NCI-H748 treated with DMSO at 0.1 percent for 48 hours (cell line): ENCODE data around the gene AP4M1.
A peak's percentile ranks its signal among the peaks of the same experiment; 100 is the strongest.
"Not testable (repeated sequence)": the region's sequence is repeated elsewhere in the genome, so short reads cannot be mapped to it uniquely, and the experiment has no call there.

Source experiments
- DNase-seq: peaks from one replicate; lab custom pipeline; 2025; lab: John Stamatoyannopoulos, UW

Gene AP4M1

DNA sequence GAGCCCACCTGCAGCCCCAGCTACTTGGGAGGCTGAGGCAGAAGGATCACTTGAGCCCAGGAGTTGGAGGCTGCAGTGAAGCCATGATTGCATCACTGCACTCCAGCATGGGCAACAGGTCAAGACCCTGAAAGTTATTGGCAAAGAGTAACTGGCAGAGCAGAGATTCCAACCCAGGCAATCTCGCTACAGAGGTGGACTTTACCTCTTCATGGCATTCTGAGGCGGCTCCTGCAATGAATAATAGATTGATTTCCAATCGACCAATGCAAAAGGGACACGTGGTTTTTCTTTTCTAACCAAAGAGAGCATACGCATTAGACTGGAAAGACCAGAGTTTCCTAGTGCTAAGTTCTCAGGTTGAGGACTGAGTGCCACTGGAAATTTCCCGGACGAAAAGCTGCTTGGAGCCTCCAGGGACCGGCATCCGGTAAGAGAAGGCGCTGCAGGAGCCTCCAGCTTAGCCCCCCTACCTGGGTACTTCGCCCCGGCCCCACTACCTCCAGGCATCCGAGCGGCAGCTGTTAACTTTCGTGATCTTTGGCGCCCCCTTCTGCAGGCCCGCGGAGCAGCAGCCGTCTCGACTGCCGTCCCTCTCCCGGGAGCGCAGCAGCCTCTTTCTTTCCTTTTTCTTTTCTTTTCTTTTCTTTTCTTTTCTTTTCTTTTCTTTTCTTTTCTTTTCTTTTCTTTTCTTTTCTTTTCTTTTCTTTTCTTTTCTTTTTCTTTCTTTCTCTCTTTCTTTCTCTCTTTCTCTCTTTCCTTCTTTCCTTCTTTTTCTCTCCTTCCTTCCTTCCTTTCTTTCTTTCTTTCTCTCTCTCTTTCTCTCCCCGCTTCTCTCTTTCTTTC lies 29.4 kb downstream of the AP4M1 start:
- DNase-seq = peak; percentile 67

DNA sequence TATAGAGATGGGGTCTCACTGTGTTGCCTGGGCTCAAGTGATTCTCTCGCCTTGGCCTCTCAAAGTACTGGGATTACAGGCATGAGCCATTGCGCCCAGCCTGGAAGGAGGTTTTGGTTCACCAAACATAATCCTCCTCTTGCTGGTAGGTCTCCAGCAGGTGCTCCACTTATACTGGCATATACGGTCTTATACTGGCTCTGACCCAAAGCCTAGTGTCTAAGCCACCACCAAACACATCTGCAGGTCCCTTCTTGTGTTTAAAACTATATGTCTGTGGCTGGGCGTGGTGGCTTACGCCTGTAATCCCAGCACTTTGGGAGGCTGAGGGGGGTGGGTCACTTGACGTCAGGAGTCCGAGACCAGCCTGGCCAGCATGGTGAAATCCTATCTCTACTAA lies 30.7 kb downstream of the AP4M1 start:
- no peak for DNase-seq

DNA sequence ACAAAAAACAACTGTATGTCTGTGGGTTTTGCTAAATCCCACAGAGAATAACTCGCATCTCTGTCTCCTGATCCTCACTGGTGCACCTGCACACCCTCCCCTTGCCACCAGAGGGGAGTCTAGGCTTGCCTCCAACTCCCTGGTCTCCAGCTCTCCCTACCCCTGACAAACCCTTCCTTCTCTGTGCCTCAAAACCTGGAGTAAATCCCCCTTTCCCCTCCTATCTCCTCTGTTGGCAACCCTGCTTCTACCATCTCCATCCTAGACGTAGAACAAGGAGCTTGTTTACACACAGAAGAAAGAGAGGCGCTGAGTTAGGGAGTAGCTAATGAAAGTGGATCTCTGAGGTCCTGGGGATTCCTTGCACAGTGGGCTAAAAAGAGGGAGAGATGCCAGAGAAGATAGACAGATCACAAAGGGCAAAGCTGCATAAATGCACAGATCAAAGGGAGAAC lies 31.3 kb downstream of the AP4M1 start:
- peak; percentile 73 for DNase-seq

DNA sequence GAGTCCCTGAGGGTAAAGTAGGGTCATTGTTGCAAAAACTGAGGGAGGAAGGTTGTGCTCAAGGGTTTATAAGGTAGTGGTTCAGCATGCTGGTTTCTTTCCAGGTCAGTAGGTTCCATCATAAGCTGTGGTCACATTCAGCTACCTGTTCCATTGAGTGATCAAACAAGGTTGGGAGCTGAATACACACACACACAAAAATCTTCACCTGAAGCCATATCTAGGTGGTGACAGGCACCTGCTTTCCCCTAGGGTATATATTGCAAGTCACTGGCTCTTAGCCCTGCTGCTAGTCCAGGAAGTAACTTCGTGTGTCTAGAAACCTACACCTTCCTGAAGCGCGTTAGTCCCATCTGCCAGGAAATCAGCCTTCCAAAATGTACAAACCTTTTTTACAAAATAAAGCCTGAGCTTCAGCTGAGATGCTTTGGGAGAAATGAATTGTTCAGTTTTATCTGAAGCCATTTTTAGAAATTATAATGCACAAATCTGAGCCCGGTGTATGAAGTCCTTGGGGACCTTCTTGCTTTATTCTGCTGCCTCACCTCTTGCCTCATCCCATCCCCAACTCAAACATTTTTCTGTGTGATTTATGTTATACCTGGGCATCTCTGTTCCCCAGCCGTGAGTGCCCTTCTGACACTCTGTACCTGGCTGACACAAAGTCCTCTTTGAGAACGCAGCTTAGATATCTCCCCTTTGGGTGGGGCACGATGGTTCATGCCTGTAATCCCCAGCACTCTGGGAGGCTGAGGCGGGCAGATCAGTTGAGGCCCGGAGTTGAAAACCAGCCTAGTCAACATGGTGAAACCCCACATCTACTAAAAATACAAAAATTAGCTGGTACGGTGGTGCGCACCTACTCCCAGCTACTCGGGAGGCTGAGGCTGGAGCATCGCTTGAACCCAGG lies 36.7 kb downstream of the AP4M1 start:
- no peak for DNase-seq

DNA sequence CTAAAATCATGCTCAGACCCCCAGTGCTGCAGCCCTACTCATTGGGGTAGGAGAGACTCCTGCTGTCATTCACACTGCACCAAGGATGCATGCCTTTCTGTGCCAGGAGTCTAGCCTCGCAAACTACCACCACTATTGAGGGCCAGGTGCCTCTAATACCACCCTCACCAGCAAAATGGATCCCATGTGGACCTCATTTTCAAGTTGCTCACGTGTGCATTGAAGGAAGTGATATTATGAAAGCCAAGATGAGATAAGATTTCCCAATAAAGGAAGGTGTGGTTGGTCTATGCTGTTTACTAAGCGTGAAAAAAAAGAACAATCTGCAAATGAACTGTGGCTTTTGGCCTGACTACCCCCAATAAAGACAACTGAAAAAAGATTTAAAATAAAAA lies 40.1 kb downstream of the AP4M1 start:
- no peak for DNase-seq

DNA sequence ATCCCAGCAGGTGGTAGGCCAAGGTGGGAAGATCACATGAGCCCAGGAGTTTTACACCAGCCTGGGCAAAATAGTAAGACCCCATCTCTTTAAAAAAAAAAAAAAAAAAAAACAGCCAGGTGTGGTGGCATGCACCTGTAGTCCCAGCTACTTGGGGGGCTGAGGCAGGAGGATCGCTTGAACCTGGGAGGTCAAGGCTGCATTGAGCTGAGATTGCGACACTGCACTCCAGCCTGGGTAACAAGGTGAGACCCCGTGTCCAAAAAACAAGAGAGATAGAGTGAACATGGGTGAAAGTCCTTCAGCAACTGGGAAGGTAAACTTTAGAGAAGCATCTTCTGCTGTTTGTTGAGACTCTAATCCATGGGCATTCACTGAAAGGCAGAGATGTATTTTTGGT lies 41.0 kb downstream of the AP4M1 start:
- DNase-seq = no peak

DNA sequence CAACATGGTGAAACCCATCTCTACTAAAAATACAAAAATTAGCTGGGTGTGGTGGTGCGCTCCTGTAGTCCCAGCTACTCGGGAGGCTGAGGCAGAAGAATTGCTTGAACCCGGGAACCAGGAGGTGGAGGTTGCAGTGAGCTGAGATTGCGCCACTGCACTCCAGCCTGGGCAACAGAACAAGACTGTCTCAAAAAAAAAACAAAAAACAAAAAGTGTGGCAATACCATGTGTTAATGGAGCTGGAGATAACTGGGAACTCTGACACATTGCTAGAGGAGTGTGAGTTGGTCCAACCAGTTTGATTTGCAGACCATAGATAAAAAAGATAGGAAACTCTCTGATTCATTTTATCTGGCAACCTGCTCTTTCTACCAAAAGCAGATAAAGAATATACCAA lies 44.9 kb downstream of the AP4M1 start:
- DNase-seq = not testable (repeated sequence)

DNA sequence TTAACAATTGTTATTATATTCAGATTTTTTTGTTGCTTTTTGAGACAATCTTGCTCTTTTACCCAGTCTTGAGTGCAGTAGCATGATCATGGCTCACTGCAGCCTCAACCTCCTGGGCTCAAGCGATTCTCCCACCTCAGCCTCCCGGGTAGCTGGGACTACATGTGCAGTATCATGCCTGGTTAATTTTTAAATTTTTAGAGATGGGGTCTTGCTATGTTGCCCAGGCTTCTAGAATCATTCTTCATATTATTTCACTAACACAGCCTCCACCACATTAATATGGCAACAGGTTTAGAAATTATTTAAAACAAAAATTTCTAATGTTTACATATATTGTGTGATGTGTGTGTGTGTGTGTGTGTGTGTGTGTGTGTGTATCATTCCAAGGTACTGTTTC lies 45.8 kb downstream of the AP4M1 start:
- no peak for DNase-seq

DNA sequence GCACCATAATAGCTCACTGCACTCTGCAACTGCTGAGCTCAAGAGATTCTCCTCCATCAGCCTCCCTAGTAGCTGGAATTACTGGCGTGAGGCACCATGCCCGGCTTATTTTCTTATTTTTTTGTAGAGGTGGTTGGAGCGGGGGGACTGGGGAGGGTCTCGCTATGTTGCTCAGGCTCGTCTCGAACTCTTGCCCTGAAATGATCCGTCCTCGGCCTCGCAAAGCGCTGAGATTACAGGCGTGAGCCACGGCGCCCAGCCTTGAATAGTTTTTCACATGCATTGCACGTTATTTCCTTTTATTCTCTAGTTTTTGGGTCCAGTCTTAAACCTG lies 46.7 kb downstream of the AP4M1 start:
- no peak for DNase-seq

DNA sequence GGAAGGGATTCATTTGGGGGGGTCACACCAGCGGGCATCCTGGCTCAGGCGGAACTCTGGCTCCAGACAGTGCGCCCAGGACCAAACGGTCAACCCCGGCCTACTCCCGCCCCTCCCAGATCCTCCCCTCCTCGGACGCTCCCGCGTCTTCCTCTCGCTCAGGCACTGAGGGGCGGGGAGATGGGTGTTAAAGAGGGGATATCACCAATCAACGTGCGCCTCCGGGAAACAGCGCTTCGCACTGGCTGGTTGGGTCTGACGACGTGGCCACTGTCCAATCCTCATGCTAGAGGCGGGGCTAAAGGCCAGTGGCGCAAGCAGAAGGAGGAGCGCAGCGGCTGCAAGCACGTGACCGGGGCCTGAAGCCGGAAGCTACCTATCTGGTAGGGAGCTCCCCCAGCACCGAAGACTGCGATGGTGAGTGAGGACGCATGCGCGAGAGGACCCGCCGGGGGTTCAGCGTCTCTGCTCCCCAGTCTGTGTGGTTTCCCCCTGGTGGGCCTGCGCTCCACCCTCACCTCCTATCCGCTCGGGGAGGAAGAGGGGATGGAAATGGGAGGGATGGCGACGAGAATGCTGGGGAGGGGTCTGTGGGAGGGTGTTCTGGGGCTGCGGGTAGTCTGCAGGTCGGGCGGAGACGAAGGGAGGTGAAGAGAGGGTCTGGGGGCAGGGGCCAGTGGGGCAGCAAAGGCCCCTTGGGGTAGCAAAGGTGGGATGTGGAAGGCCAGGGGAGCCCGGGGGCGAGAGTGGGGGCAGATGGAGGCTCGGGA lies 47.3 kb downstream of the AP4M1 start, which contains the start of gene LAMTOR4:
LAMTOR4 (plus strand) TSS at position 360 of the 770 bp plus-strand sequence; CDS start at position 415, 55 bp downstream.
- DNase-seq = peak; percentile 96

DNA sequence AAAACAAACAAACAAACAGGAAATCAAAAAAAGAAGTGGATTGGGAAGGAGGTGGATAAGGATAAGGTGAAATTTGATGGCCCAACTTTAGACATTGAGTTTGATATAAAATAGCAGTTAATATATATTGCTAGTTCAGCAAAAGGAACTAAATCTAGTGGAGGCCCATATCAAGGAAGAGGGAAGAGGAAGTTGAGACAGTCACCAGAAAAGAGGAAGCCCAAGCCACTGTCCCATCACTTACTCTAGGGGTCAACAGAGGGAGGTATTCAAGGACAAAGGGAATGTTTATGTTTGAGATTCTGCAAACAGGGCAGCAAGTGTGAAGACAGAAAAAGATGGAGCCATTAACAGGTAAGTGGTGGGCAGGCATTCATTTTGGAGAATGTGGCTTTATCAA lies 51.0 kb downstream of the AP4M1 start:
- DNase-seq = no peak

DNA sequence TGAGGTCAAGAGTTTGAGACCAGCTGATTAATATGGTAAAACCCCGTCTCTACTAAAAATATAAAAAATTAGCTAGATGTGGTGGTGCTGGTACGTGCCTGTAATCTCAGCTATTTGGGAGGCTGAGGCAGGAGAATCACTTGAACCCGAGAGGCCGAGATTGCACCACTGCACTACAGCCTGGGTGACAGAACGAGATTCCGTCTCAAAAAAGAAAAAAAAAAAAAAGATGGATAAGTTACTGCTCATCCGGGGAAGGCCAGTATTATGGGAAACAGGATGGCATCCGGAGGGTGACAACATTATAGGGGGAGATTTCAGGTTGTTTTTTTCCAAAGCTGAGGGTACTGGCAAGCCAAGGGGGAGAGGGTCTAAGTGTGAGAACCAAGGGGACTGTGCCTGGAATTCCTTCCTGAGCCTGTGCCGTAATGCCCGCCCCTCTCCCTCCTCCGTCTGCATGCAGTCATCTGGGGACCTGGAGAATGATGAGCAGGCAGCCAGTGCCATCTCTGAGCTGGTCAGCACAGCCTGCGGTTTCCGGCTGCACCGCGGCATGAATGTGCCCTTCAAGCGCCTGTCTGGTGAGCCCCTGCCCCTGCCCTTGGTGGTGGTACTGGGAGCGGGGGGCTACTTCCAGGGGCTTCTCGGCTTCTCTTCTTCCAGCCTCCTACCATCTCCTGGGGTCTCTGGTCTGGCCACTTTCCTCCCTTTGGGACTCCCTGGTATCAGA lies 51.7 kb downstream of the AP4M1 start:
- no peak for DNase-seq

DNA sequence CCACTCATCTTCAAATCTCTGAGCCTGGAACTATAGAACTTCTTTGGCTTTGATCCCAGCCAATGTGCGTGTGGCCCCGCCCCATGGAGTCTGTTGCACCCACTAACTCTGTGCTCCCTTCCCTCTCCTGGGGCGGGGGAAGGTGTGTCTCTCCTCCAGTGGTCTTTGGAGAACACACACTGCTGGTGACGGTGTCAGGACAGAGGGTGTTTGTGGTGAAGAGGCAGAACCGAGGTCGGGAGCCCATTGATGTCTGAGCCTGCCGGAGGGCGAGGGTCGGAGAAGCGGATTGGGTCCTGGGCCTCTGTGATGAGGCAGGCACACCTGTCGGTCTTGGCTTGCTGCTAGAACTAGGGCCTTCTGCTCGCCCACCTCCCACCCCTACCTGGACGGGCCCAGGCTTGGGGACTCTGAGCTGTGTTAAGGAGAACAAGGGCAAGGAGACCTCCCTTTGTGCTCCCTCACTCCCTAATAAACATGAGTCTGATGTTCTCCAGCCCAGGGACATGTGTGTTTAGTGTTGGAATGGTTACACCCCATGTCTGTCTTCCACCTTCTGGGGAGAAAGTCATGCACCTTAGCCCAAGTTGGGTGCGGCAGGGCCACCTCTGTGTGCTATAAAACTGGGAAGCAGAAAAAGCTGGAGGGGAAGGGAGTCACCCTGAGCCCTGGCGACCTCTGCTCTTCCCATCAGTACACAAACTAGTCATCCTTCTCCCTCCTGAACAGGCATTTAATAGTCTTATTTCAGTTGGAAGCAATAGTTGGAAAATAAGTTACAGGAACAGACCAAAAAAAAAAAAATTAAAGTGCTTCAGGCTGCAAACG lies 52.5 kb downstream of the AP4M1 start:
- no peak for DNase-seq

DNA sequence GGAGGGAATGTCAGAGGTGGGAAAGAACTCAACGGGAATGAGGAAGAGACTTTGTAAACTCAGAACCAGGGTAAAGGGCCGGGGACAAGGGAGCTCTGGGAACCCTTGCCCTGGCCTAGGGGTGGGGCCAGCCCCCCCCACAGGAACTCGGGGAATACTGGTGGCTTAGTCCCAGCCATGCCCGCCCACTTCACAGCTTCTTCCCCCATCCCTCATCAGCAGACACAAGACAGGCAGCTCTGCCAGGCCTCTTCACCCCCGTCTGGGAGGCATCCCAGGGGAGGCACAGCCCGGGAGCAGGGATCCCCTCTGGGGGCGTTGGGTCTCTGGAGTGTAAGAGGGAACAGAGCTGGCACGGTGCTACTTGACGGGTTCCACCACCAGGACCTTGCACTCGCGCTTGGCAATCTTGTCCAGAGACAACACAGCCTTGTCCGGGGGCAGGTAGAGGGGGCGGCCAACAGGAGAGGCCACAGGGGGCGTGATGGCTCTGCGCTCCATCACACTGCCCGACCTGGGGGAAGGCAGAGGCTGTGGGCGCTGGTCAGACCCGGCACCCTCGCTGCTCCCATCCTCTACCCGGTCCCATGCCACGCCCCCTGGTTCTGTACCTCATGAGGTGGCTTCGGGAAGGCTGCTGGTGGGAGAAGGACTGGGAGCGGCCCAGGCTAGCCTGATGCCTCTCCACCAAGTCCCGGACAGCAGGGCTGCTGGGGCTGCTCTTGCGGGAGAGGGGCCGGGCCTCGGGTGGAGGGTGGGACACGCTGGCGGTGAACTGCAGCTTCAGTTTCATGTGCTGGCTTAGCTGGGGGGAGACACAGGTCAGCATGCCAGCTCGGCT lies 53.4 kb downstream of the AP4M1 start:
- DNase-seq = no peak

DNA sequence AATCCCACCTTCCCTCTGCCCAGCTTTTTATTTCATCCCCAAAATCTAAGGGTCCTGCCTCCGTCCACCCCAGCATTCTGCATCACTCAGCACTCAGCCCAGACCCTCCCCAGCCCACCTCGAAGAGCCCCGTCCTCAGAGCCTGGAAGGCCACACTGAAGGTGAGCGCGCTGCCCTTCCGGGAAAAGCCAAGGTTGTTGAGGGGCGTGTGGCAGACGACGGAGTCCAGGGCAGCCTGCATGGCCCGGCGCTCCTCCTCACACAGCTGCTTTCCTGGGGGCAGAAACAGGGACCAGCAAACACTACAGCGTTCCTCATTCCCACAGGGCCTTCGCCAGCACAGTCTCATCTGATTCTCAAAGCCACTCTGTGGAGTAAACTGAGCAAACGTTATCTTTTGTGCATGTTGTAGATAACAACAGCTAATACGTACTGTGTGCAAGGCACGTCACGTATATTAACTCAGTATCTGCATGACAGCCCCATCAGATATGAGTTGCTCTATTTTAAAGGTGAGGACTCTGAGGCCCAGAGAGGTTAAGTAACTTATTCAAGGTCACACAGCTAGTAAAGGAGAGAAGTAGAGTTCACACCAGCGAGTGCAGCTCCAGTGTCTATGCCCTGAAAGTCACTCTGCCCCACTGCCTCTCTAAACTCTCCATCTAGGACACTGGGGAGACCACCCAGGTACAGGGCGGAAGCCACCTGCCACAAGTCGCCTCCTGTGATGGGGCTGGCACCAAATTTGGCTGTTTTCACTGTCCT lies 54.3 kb downstream of the AP4M1 start:
- no peak for DNase-seq

DNA sequence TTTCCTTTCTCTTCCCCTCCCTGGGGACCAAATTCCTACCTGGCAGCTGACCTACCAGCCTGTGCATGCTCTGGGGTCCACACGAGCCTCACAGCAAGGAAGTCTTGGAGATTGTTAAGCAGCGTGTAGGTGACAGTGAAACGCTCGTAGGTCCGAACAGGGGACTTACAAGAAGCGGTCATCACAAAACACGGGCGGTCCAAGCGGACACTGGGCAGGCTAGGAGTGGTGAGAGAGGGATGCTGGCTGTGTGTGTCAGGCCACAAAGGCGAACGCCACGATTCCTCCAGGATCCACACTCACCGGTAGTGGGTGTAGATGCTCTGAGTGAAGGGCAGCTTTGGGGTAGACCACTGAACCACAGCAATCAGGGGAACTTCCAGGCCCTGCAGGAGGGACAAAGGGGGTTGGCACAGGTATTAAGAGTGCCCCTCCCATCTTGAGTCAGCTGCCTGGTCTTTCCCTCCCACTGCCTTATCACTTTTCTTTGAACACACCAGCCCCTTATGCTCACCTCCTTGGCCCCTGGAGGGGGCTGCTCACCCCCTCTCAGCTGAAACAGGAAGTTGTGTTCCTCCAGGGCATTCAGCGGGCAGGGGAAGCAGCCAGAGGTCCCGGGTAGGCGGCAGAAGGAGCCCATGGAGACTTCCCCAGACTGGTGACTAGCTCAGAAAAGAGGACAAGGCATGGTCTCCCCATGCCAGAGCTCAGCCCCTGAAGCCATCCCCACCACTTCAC lies 55.1 kb downstream of the AP4M1 start:
- no peak for DNase-seq

DNA sequence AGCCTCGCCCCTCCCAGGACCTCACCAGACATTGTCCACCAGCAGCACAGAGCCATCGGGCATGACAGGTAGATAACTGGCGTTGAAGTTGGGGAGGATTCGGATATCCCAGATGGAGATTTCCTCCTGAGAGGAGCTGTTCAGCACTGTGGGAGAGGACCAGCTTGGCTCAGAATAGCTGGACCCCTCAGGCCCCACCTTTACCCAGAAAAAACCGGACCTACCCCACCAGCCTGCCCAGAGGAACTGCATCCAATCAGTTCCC lies 55.6 kb downstream of the AP4M1 start:
- no peak for DNase-seq
